ENCODE data around the gene F12.

The F12 gene

DNA sequence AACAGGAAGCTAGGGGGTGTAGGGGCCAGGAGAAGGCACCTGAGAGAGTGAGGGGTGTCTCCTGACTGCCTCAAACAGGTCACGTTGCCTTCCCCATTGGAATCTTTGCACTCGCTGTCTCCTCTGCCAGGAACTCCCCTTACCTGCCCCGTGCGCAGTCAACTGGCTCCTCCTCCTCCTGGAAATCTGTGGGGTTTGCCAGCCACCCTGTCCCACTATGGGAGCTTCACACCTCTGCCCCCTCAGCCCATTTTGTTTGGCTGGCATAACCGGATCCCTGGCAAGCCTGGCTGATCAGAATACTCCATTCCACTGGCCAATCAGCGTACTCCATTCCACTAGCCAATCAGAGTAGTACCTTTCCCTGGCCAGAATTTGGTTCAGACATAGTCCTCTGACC, 35.6 kb downstream of the F12 start:
- H3K4me3 Mint-ChIP-seq = peak overlapping the region in 1 of 2 donors; percentile 81
- no peaks in the 10 kb centered on the region for H3K9me3 Mint-ChIP-seq
- ATAC-seq (replicated peaks) (no peak), DNase-seq (no peak)
- peak overlapping the region; percentile 78 to 91 for H3K27ac Mint-ChIP-seq
- no peaks in the 10 kb centered on the region for H3K27me3 Mint-ChIP-seq
- peaks cover 32% of the 10 kb centered on the region for H3K36me3 Mint-ChIP-seq (ENCODE audit: insufficient read depth)
- H3K4me1 Mint-ChIP-seq (ENCODE audit: low read depth in 2 of 2) = peaks cover 30 to 40% of the 10 kb centered on the region in 2 donors

DNA sequence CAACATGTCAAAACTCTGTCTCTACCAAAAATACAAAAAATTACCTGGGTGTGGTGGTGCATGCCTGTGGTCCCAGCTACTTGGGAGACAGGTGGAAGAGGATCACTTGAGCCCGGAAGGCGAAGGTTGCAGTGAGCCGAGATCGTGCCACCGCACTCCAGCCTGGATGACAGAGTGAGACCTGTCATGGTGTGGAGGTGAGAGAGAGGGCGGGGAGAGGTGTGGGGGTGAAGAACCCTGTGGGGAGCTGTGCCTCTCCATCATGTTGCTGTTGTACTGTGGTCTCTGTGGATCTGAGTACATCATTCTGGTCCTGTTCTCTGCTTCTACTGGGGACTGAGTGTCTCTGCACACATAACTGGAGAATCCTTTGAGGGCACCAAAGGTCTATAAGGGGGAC, 36.5 kb downstream of the F12 start:
- Mint-ChIP-seq H3K36me3 (ENCODE audit: insufficient read depth) (peaks cover 41% of the 10 kb centered on the region), H3K4me3 (peak overlapping the region; percentile 67 to 81), H3K27ac (peak overlapping the region; percentile 88 to 91), H3K27me3 (no peaks in the 10 kb centered on the region), H3K4me1 (ENCODE audit: low read depth in 2 of 2) (peaks cover 31 to 47% of the 10 kb centered on the region in 2 donors), H3K9me3 (no peaks in the 10 kb centered on the region)
- ATAC-seq (replicated peaks) (peak; percentile 76), DNase-seq (peak; percentile 23 to 43 (median 36))

DNA sequence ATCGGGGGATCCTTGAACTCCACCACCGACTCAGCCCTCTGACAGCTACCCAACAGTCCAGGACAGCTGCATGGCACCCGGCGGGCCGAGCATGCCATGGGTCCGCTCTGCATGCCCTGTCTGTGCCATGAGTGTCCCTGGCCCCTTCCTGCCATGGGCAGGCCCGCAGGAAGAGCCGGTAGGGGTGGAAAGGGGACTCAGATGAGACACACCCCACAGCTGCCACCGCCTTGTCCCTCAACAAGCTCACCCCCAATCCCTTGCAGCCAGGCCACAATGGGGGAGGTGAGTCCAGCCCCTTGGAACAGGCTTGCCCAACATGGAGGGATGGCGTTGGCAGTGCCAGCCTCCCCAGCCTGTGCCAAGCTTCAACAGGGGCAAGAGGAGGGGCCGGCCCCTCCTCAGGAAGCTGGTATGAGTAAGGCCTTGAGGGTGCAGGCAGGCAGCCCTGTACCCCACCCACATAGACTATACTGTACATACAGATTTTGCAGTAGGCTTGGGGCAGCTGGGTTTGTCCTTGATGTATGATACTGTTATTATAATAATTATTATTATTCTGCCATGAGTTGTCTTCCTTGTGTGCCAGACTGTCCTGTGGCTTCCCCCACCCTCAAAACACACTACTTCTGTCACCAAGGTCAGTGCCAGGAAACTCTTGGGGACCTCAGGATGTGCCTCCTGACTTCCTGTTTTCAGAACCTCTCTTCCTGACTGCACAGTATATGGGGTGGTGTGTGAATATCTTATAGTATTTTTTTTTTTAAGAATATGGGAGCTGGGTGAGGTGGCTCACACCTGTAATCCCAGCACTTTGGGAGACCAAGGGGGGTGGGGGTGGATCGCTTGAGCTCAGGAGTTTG, 37.1 kb downstream of the F12 start:
- Mint-ChIP-seq H3K4me1 (ENCODE audit: low read depth in 2 of 2) (peaks cover 31 to 47% of the 10 kb centered on the region in 2 donors), H3K27ac (peak overlapping the region; percentile 88 to 91), H3K36me3 (ENCODE audit: insufficient read depth) (peaks cover 44% of the 10 kb centered on the region), H3K9me3 (no peaks in the 10 kb centered on the region), H3K27me3 (no peaks in the 10 kb centered on the region), H3K4me3 (peak overlapping the region; percentile 67 to 81)
- DNase-seq (no peak), ATAC-seq (replicated peaks) (peak; percentile 55)

DNA sequence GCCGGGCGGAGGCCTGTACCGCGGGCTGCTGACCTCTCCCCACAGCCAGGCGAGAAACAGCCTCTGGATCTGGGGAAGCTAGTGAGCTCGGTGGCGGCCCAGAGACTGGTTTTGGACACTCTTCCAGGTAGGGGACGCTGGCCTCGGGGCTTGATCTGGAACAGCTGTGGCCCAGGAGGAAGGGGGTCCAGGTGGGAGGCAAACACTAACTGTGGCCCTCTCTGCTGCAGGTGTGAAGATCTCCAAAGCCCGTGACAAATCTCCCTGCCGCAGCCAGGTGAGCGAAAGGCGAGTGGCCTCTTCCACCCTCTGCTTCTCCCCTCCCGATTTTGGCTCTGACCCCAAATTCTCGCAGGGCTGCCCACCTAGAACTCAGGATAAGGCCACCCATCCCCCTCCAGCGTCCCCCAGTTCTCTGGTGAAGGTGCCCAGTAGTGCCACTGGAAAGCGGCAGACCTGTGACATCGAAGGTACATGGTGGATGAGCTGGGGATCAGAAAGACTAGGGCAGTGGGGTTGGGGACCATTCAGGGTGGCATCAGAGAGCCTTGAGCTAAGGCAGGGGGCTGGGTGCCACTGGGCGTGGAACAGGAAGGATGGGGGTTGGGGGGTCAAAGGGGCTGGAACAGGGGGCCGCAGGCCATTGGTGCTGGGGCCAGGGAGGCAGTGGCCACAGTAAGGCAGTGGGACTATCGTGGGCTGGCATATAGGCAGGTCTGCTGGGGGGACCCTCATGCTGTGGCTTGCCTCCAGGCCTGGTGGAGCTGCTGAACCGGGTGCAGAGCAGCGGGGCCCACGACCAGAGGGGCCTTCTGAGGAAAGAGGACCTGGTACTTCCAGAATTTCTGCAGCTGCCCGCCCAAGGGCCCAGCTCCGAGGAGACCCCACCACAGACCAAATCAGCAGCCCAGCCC, 38.0 kb downstream of the F12 start:
- no peak for ATAC-seq (replicated peaks)

DNA sequence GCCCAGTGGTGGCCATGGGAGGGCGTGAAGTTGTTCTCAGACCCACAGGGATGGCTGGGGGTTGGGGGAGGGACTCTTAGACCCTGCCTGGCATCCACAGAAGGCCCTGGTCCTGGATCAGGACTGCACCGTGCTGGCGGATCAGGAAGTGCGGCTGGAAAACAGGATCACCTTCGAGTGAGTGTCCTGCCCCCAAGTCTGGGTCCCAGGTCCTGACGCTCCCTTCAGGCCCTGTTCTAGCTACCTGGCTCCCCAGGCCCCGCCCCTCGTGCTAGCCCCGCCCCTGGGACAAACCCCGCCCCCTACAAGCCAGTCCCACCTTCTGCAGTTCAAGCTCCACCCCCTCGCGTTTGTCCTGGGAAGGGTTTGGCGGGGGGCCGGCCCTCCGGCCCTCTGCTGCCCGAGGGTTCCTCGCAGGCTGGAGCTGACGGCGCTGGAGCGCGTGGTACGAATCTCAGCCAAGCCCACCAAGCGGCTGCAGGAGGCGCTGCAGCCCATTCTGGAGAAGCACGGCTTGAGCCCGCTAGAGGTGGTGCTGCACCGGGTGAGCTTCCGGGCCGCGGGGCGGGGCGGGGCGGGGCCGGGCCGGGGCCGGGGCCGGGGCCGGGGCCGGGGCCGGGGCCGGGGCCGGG, 38.8 kb downstream of the F12 start:
- Mint-ChIP-seq H3K27me3 (no peaks in the 10 kb centered on the region), H3K4me1 (ENCODE audit: low read depth in 2 of 2) (peaks cover 35 to 50% of the 10 kb centered on the region in 2 donors), H3K36me3 (ENCODE audit: insufficient read depth) (peaks cover 53% of the 10 kb centered on the region), H3K27ac (no peak overlapping the region), H3K9me3 (no peaks in the 10 kb centered on the region), H3K4me3 (peak overlapping the region in 1 of 2 donors; percentile 81)
- DNase-seq (peak; percentile 25 to 64 (median 63)), ATAC-seq (replicated peaks) (peak; percentile 73)

More for the DNA sequence above, 38.0 kb downstream of the F12 start:
- DNase-seq = no peak
- peak overlapping the region; percentile 40 to 81 for H3K4me3 Mint-ChIP-seq
- H3K4me1 Mint-ChIP-seq (ENCODE audit: low read depth in 2 of 2) = peaks cover 31 to 47% of the 10 kb centered on the region in 2 donors
- peaks cover 51% of the 10 kb centered on the region for H3K36me3 Mint-ChIP-seq (ENCODE audit: insufficient read depth)
- no peaks in the 10 kb centered on the region for H3K27me3 Mint-ChIP-seq
- peak overlapping the region; percentile 64 to 91 for H3K27ac Mint-ChIP-seq
- H3K9me3 Mint-ChIP-seq = no peaks in the 10 kb centered on the region

DNA sequence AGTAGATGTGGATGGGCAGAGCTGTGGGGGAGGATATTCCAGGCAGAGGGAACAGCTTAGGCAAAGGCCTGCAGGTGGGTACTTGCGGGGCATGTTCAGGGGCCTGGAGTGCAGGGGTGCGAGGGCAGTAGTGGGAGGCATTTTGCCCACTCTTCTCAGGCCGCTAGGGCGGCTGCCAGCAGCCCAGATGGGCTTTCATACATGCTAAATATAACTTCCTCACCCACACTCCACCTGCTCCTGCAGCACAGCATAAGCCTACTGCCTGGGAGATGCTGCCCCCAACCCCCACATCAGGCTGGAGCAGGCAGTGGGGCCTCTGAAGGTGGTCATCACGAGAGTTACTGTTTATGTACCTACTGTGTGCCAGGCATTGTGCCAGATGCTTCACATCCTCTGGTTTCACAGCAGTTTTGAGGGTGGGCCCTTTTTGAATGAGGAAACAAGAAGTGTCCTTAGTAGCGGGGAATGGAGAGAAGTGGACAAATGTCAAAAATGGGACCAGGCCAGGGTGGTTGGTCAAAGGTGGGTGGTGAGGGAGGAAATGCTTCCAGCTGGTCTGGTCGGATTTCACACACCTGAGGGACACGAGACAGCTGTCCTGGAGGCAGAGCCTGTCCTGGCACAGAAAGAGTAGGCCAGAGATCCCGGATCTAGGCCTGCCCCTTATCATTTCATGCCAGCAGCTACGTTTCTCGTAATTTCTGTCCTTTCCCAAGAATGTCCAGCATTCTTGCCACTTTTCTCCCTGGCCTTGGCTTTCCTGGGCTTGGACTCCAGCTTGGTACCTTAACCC, 39.5 kb downstream of the F12 start:
- H3K27me3 Mint-ChIP-seq = no peaks in the 10 kb centered on the region
- H3K4me1 Mint-ChIP-seq (ENCODE audit: low read depth in 2 of 2) = peaks cover 36 to 46% of the 10 kb centered on the region in 2 donors
- no peak for ATAC-seq (replicated peaks)
- H3K9me3 Mint-ChIP-seq = no peaks in the 10 kb centered on the region
- DNase-seq = no peak
- peaks cover 50% of the 10 kb centered on the region for H3K36me3 Mint-ChIP-seq (ENCODE audit: insufficient read depth)
- H3K27ac Mint-ChIP-seq = peak overlapping the region; percentile 84 to 93
- H3K4me3 Mint-ChIP-seq = peak overlapping the region in 1 of 2 donors; percentile 53

DNA sequence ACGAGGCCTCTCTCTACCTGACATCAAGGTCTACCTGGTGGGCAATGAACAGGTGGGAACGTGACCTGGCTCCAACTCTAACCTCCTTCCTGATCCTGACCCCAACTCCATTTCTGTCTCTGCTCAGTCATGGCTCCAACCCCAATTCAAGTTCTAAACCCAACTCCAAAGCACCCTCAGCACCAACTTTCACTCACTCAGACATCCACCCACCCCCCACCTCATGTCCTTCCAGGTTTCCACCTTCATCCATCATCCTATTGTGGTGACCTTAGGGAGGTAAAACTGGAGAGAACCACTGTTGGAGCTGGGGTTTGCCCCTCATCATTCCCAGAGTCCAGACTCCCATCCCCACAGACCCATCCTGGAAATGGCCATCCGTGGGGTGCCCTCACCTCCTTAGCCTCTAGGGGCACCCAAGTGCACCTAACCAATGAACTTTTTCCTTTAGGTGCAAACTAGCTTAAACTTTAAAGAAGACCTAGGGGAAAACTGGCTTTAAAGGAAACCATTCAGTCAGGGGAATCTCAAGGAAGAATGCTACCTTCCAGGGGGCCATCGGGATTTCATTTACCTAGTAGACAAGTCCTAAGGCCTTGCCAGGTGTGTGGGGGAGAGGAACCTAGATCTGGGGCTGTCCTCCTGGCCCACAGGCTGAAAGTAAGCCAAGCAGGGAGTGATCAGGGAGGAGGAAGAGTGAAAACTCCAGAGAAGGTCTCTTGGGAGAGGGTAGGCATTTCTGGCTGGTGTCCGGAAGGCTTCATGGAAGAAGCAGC, 40.3 kb downstream of the F12 start:
- H3K36me3 Mint-ChIP-seq (ENCODE audit: insufficient read depth) = peaks cover 53% of the 10 kb centered on the region
- ATAC-seq (replicated peaks) = no peak
- no peaks in the 10 kb centered on the region for H3K9me3 Mint-ChIP-seq
- peak overlapping the region; percentile 24 to 53 for H3K4me3 Mint-ChIP-seq
- no peaks in the 10 kb centered on the region for H3K27me3 Mint-ChIP-seq
- H3K27ac Mint-ChIP-seq = peak overlapping the region; percentile 84 to 93
- DNase-seq = peak in 1 of 3 experiments; percentile 30
- peaks cover 43 to 47% of the 10 kb centered on the region in 2 donors for H3K4me1 Mint-ChIP-seq (ENCODE audit: low read depth in 2 of 2)

DNA sequence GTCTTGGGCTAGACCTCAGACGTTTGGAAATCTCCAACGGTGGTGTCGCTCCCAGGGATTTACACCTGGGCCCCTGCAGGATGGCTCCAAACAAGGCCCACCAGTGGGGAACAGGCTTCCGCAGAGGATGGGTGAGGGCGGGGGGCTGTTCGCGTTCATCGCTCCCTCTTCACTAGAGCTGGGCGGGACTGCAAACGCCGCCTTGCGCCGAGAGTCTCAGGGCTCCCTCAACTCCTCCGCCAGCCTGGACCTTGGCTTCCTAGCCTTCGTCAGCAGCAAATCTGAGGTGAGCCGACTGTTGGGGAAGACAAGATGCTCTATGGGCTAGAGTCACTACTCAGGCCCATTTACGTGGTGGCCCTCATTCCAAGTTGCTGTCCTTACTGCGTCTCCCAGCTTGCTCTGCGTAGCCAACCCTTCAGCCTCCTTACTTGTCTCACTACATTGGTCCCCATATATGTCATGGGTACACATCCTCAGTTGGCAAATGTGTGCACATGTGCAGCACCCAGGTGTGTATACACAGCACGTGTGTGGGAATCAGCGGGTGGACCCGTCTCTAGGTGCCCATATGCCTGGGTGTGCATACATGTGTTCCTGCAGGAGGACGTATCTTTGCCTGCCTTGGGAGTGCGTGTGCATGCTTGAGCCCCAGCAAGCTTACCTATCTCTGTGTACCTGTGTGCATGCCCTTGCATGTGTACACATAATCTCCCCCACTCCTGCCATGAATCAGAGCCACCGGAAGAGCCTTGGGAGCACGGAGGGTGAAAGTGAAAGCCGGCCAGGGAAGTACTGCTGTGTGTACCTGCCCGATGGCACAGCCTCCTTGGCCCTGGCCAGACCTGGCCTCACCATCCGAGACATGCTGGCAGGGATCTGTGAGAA, 41.1 kb downstream of the F12 start:
- no peak for DNase-seq
- Mint-ChIP-seq H3K4me1 (ENCODE audit: low read depth in 2 of 2) (peaks cover 43 to 44% of the 10 kb centered on the region in 2 donors), H3K27me3 (no peaks in the 10 kb centered on the region), H3K27ac (peak overlapping the region; percentile 84 to 93), H3K4me3 (peak overlapping the region in 1 of 2 donors; percentile 53), H3K9me3 (no peaks in the 10 kb centered on the region), H3K36me3 (ENCODE audit: insufficient read depth) (peaks cover 53% of the 10 kb centered on the region)
- no peak for ATAC-seq (replicated peaks)

DNA sequence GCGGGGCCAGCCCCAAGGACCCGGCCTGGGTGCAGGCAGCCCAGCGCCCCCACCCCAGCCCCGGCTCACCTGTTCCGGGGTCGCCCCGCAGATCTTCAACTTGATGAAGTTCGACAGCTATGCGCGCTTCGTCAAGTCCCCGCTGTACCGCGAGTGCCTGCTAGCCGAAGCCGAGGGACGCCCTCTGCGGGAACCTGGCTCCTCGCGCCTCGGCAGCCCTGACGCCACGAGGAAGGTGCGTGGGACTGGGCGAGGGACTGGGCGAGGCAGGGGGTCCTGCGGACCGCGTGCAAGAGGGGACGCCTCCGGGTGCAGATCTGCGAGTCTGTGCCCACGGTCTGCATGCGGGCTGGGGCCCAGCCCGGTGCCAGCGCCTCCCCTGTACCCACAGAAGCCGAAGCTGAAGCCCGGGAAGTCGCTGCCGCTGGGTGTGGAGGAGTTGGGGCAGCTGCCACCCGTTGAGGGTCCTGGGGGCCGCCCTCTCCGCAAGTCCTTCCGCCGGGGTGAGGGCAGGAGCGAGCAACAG, 42.0 kb downstream of the F12 start:
- ATAC-seq (replicated peaks) = no peak
- Mint-ChIP-seq H3K36me3 (ENCODE audit: insufficient read depth) (peaks cover 47% of the 10 kb centered on the region), H3K9me3 (no peaks in the 10 kb centered on the region), H3K27ac (no peak overlapping the region), H3K4me1 (ENCODE audit: low read depth in 2 of 2) (peaks cover 42 to 44% of the 10 kb centered on the region in 2 donors), H3K4me3 (no peak overlapping the region), H3K27me3 (no peaks in the 10 kb centered on the region)
- DNase-seq = no peak

DNA sequence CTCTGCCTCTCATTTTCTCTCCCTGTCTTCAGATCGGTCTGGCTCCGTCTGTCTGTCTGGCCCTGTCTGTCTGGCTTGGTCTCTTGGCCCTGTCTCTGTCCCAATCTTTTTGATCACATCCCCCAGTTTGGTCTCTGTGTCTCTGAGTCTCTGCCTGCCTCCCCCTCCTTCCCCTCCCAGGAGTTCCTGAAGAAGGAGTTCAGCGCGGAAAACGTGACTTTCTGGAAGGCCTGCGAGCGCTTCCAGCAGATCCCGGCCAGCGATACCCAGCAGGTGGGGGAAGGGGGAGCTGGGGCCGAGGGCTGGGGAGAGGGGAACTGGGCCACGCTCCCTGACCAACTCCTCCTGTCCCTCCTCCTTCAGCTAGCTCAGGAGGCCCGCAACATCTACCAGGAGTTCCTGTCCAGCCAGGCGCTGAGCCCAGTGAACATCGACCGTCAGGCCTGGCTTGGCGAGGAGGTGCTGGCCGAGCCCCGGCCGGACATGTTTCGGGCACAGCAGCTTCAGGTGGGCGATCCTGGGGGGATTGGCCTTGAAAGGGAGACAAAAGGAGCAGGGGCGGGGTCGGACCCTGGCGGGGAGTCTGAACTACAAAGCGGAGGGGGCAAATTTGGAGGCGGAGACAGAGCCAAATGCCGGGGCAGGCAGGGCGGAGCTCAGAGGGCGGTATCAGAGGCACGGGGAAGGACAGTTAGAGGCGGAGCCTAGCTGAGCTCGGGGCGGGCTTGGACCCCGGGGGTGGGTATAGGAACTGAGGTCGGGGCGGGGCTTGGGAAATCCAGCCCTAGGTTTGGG, 42.6 kb downstream of the F12 start:
- ATAC-seq (replicated peaks) (no peak), DNase-seq (no peak)
- Mint-ChIP-seq H3K36me3 (ENCODE audit: insufficient read depth) (peaks cover 42% of the 10 kb centered on the region), H3K9me3 (no peaks in the 10 kb centered on the region), H3K27ac (peak overlapping the region in 1 of 2 donors; percentile 72), H3K27me3 (no peaks in the 10 kb centered on the region), H3K4me3 (no peak overlapping the region), H3K4me1 (ENCODE audit: low read depth in 2 of 2) (peaks cover 42 to 44% of the 10 kb centered on the region in 2 donors)
